Right lobe of liver (tissue), 6 donors: Measurements from ENCODE around the gene PLBD2. TPM values are rescaled to one million over a fixed set of nuclear protein-coding genes. Genes with fewer than 3 reads are reported as not detected.
A peak's percentile ranks its signal among the peaks of the same experiment; 100 is the strongest.

ENCODE experiments used
- ATAC-seq, 4 donors: fragments of 200-7000 bp; cut with Tn5 transposase; one replicate each; pipeline ENCODE4 v1.9.1; 2020; ENCODE audit warnings: mild to moderate bottlenecking in 4 of 4, moderate library complexity in 4 of 4
- DNase-seq, 3 donors: peaks; one replicate each; pipeline ENCODE4 v3.0.0-alpha.2; 2020
- H3K27ac ChIP-seq, 3 donors: fragments of 200-600 bp; one replicate each; pipeline ENCODE4 v1.8.0; 2022
- H3K27me3 ChIP-seq, 2 donors: fragments of 200-600 bp; one replicate each; pipeline ENCODE4 v1.8.0; 2022
- H3K36me3 ChIP-seq, 4 donors: fragments of 200-600 bp; sonication (generic) in 1 of 4; one replicate each; pipeline versions ENCODE4 v1.5.1 to v1.8.0; 2017 to 2022; ENCODE audit warnings: control low read depth in 1 of 4
- H3K4me1 ChIP-seq, 4 donors: fragments of 200-600 bp; sonication (generic) in 1 of 4; one replicate each; pipeline versions ENCODE4 v1.5.1 to v1.8.0; 2017 to 2022; ENCODE audit warnings: control low read depth in 1 of 4
- H3K4me3 ChIP-seq, 3 donors: fragments of 200-600 bp; one replicate each; pipeline ENCODE4 v1.8.0; 2022
- H3K9me3 ChIP-seq, 4 donors: fragments of 200-600 bp; sonication (generic) in 1 of 4; one replicate each; pipeline versions ENCODE4 v1.5.1 to v1.8.0; 2017 to 2022; ENCODE audit warnings: control low read depth in 1 of 4
- POLR2A ChIP-seq: fragments of 450-650 bp; IDR thresholded peaks from one replicate; pipeline ENCODE4 v1.6.1; 2017; ENCODE audit warnings: antibody characterized with exemption, mild to moderate bottlenecking
- WGBS: methylation state at CpG from one replicate; pipeline ENCODE4 v1.1.6; 2018; ENCODE audit warnings: low coverage, low lambda C conversion rate; ENCODE audit not compliant: insufficient coverage; ENCODE audit errors: missing lambda C conversion rate; 5-methylcytosine and 5-hydroxymethylcytosine counted together
- intact Hi-C, 2 donors: fragments of 100-400 bp; cut with DNase I; formaldehyde crosslinking; loops; one replicate each; pipeline versions ENCODE4 v1.11.2 to v1.14.1; 2022
- total RNA-seq, 6 experiments: library from RNA; depleted of rRNA in 2 of 6; stranded (reverse); fragments of >200 nt in 2 of 6; fragmentation: NEBNext Ultra II Directional in 3 of 6; extraction: Animal tissue kit (Norgen Biotek cat#: 25700) in 3 of 6; gene quantifications; one replicate each; pipeline versions ENCODE4 v1.1.0 to v1.2.4, GENCODE V29; 2016 to 2023
- TF ChIP-seq, protein P1 (sequence below), 4 donors: fragments of 200-600 bp in 3 of 4; fragments of 450-650 bp in 1 of 4; IDR thresholded peaks; one replicate each; pipeline versions ENCODE4 v1.5.1 to v1.8.0; 2016 to 2022; ENCODE audit warnings: antibody characterized with exemption in 4 of 4, mild to moderate bottlenecking in 2 of 4
- donor health status: DM: no; HTN: yes; CAD: no.
- donor health status: DM: no; HTN: no; CAD: no.
- donor health status: DM: no; HTN: no; CAD: no.
- donor health status: DM: no; HTN: yes; CAD: no.
- donor health status: DM: no; HTN: yes; CAD: no.

Gene PLBD2
- total RNA-seq, 6 experiments from 2014 or later = 18.4 to 34.1 (median 28.8) TPM

- Histone ChIP-seq H3K27ac (no peak overlapping the region), H3K4me1 (peaks cover 0 to 3% (median 0%) of the 10 kb centered on the region in 4 donors), H3K9me3 (no peaks in the 10 kb centered on the region), H3K27me3 (no peaks in the 10 kb centered on the region), H3K36me3 (peaks cover 0 to 72% (median 29%) of the 10 kb centered on the region in 4 donors), H3K4me3 (no peak overlapping the region)
- peak in 2 of 3 donors; percentile 70 to 72 for DNase-seq
- TF ChIP-seq, protein P1, sequence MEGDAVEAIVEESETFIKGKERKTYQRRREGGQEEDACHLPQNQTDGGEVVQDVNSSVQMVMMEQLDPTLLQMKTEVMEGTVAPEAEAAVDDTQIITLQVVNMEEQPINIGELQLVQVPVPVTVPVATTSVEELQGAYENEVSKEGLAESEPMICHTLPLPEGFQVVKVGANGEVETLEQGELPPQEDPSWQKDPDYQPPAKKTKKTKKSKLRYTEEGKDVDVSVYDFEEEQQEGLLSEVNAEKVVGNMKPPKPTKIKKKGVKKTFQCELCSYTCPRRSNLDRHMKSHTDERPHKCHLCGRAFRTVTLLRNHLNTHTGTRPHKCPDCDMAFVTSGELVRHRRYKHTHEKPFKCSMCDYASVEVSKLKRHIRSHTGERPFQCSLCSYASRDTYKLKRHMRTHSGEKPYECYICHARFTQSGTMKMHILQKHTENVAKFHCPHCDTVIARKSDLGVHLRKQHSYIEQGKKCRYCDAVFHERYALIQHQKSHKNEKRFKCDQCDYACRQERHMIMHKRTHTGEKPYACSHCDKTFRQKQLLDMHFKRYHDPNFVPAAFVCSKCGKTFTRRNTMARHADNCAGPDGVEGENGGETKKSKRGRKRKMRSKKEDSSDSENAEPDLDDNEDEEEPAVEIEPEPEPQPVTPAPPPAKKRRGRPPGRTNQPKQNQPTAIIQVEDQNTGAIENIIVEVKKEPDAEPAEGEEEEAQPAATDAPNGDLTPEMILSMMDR (IDR thresholded peaks at IDR 0.05) = no peak
- peak; percentile 13 for TF ChIP-seq POLR2A
- ATAC-seq = peak in 3 of 4 donors; percentile 0 to 1 (median 0)
- intact Hi-C loops = no loop called here
- 90% methylated on average over 4 of the region's 12 CpGs for WGBS
These were observed 41.1 kb downstream of the PLBD2 start for GRCh38 chr12:113399490-113399889.

- no peak for ATAC-seq
- WGBS = 90% methylated on average over 3 of the region's 4 CpGs
These were observed 42.0 kb downstream of the PLBD2 start for GRCh38 chr12:113400362-113400761.

DNA sequence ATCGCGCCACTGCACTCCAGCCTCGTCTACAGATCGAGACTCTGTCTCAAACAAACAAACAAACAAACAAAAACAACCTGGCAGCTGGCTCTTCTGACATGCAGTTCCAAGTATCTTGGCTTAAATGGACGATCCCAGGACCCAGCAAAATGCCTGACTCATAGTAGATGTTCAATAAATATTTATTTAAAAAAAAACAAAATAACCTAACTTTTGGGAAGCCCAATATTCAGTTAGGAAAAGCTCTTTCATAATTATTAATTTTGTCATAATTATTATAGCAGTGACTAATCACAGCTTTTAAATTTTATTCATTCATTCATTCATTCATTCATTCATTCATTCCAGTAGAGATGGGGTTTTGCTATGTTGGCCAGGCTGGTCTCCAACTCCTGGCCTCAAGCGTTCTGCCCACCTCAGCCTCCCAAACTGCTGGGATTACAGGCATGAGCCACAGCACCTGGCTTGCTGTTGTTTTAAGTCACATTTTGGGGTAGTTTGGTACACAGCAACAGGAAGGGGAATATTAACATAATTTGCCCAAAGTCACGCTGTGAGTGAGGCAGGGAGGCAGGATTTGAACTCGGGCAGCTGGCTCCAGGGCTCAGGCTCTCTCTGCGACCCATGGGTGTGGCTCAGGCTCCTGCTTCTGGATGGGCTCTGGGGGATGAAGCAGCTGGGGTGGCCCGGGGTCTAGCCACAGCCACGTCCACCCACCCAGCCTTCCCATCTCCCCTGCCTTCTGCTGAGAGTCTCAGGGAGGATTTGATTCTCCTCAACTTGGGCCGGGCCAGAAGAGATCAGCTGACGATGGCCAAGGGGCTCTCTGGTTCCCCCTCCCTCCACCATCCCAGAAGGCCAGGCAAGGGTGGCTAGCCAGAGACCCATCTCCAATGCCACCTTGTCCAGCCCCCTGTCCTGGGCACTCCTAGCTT, 42.9 kb downstream of the PLBD2 start:
- H3K4me3 ChIP-seq = peak overlapping the region; percentile 54 to 63 (median 61)
- intact Hi-C loops = no loop called here
- H3K36me3 ChIP-seq = peaks cover 0 to 57% (median 22%) of the 10 kb centered on the region in 4 donors
- H3K27ac ChIP-seq = peak overlapping the region; percentile 83 to 97 (median 91)
- no peak for ATAC-seq
- H3K4me1 ChIP-seq = peaks cover 0 to 17% (median 0%) of the 10 kb centered on the region in 4 donors
- no peak for DNase-seq
- TF ChIP-seq POLR2A = peak; percentile 31
- TF ChIP-seq, protein P1 (IDR thresholded peaks at IDR 0.05) = no peak
- H3K9me3 ChIP-seq = no peaks in the 10 kb centered on the region
- H3K27me3 ChIP-seq = no peaks in the 10 kb centered on the region
- 61% methylated on average over 7 of the region's 13 CpGs for WGBS

More at GRCh38 chr12:113400362-113400761, 42.0 kb downstream of the PLBD2 start:
- intact Hi-C loops = no loop called here
- DNase-seq = no peak
- Histone ChIP-seq H3K4me3 (no peak overlapping the region), H3K36me3 (peaks cover 0 to 66% (median 26%) of the 10 kb centered on the region in 4 donors), H3K9me3 (no peaks in the 10 kb centered on the region), H3K4me1 (peaks cover 0 to 11% (median 0%) of the 10 kb centered on the region in 4 donors), H3K27ac (peak overlapping the region in 2 of 3 donors; percentile 91 to 97), H3K27me3 (no peaks in the 10 kb centered on the region)
- TF ChIP-seq, protein P1 (IDR thresholded peaks at IDR 0.05) = no peak
- no peak for TF ChIP-seq POLR2A

GRCh38 chr12:113402586-113403260, 44.3 kb downstream of the PLBD2 start:
- no peaks in the 10 kb centered on the region for H3K27me3 ChIP-seq
- H3K36me3 ChIP-seq = peaks cover 0 to 44% (median 19%) of the 10 kb centered on the region in 4 donors
- H3K9me3 ChIP-seq = no peaks in the 10 kb centered on the region
- DNase-seq (no peak), ATAC-seq (peak in 1 of 4 donors; percentile 18)
- intact Hi-C loops = no loop called here
- peak overlapping the region; percentile 83 to 97 (median 91) for H3K27ac ChIP-seq
- whole genome bisulfite sequencing = 75% methylated on average over 6 of the region's 23 CpGs
- H3K4me1 ChIP-seq = peaks cover 0 to 17% (median 0%) of the 10 kb centered on the region in 4 donors
- peak; percentile 33 for TF ChIP-seq POLR2A
- TF ChIP-seq, protein P1 (IDR thresholded peaks at IDR 0.05) = no peak
- H3K4me3 ChIP-seq = peak overlapping the region; percentile 54 to 63 (median 61)
